ENCODE results near the gene MOB3A. TPM values are rescaled to one million over a fixed set of nuclear protein-coding genes. Genes with fewer than 3 reads are reported as not detected.

Gene MOB3A
- total and polyA plus RNA-seq, 2 experiments from 2014 or later = 15.7 to 25.1 TPM

DNA sequence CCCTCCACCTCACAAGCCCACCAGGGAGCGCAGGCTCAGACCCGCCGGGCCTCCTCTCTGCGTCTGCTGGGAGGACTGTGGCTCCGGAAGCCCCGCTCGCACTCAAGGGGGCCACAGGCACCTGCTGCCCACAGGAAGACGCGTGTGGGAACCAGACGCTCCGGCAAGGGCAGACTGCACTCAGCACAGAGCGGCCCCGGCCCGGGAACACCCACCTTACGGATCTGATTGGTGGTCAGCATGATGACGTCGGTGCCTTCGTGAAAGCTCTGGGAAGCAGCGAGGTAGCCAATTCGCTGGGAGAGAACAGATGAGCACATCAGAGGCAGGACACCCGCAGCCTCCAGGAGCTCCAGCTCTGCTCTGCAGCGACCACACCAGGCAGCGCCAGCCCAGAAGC is 40.7 kb upstream of the MOB3A start:
- H3K9me2 ChIP-seq (replicated peaks; ENCODE audit: insufficient read depth) = no peaks in the 10 kb centered on the region
- H3K27ac ChIP-seq = no peak overlapping the region
- no peak overlapping the region for H3K4me3 ChIP-seq
- 97% methylated on average over 23 of the region's 23 CpGs for WGBS (ENCODE audit: low lambda C conversion rate, missing lambda C conversion rate)
- H3K27me3 ChIP-seq = no peaks in the 10 kb centered on the region
- no peak for TF ChIP-seq EZH2phosphoT487 (IDR thresholded peaks at IDR 0.05; ENCODE audit: low read depth, severe bottlenecking, unreplicated experiment)
- no peak for TF ChIP-seq EZH2 (IDR thresholded peaks at IDR 0.05; ENCODE audit: borderline replicate concordance)
- TF ChIP-seq, protein P1, sequence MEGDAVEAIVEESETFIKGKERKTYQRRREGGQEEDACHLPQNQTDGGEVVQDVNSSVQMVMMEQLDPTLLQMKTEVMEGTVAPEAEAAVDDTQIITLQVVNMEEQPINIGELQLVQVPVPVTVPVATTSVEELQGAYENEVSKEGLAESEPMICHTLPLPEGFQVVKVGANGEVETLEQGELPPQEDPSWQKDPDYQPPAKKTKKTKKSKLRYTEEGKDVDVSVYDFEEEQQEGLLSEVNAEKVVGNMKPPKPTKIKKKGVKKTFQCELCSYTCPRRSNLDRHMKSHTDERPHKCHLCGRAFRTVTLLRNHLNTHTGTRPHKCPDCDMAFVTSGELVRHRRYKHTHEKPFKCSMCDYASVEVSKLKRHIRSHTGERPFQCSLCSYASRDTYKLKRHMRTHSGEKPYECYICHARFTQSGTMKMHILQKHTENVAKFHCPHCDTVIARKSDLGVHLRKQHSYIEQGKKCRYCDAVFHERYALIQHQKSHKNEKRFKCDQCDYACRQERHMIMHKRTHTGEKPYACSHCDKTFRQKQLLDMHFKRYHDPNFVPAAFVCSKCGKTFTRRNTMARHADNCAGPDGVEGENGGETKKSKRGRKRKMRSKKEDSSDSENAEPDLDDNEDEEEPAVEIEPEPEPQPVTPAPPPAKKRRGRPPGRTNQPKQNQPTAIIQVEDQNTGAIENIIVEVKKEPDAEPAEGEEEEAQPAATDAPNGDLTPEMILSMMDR (IDR thresholded peaks at IDR 0.05; ENCODE audit: poor library complexity) = no peak
- H3K79me2 ChIP-seq = peaks cover 94% of the 10 kb centered on the region
- peaks cover 54% of the 10 kb centered on the region for H4K20me1 ChIP-seq (ENCODE audit: insufficient read depth, poor library complexity, severe bottlenecking)
- no peaks in the 10 kb centered on the region for H3K9me3 ChIP-seq (ENCODE audit: low read depth)
- no peak overlapping the region for H3K4me2 ChIP-seq
- no peaks in the 10 kb centered on the region for H3K4me1 ChIP-seq (ENCODE audit: insufficient read depth)
- H2AFZ ChIP-seq = no peak overlapping the region
- no peak for DNase-seq (ENCODE audit: low spot score)
- H3K36me3 ChIP-seq (replicated peaks; ENCODE audit: insufficient read depth, low read depth) = no peaks in the 10 kb centered on the region

DNA sequence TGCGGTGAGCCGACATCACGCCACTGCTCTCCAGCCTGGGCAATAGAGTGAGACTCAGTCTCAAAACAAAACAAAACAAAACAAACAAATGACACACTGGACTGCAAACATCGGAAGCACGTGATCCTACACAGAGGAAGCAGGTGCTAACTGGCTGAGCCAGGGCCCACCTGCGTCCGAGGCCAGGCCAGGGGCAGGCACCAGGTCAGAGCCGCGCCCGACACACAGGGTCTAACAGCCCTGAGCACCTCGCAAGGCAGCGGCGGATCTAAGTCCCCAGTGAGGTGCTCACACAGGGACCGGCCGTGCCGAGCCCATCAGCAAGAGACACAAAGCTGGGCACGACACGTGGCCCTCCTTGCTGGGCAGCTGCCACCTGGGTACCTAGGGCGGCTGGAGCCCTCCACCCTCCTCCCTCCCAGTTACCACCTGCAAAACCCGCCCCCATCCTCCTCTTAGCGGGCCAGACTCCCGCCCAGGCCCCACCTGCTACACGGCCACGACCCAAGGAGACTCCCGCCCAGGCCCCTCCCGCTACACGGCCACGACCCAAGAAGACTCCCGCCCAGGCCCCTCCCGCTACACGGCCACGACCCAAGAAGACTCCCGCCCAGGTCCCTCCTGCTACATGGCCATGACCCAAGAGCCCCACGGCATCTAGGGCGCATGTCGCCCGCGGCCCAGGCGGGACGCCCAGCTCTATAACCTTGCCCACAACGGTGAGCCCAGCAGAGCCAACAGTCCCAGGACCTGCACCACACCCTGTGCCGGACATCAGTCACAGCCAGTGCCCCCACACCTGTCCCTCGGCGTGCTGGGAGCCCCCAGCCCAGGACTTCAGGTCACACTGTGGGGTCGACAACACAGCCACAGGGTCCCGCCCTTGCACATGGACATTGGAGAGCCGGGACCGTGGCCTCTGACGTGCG is 39.6 kb upstream of the MOB3A start:
- Histone ChIP-seq H3K4me2 (no peak overlapping the region), H2AFZ (no peak overlapping the region), H3K27me3 (no peaks in the 10 kb centered on the region), H3K4me1 (ENCODE audit: insufficient read depth) (no peaks in the 10 kb centered on the region), H3K36me3 (replicated peaks; ENCODE audit: insufficient read depth, low read depth) (no peaks in the 10 kb centered on the region), H4K20me1 (ENCODE audit: insufficient read depth, poor library complexity, severe bottlenecking) (peaks cover 51% of the 10 kb centered on the region), H3K79me2 (peaks cover 83% of the 10 kb centered on the region), H3K9me3 (ENCODE audit: low read depth) (no peaks in the 10 kb centered on the region), H3K4me3 (no peak overlapping the region), H3K9me2 (replicated peaks; ENCODE audit: insufficient read depth) (no peaks in the 10 kb centered on the region), H3K27ac (no peak overlapping the region)
- no peak for DNase-seq (ENCODE audit: low spot score)
- TF ChIP-seq, protein P1 (IDR thresholded peaks at IDR 0.05; ENCODE audit: poor library complexity) = no peak
- TF ChIP-seq EZH2phosphoT487 (IDR thresholded peaks at IDR 0.05; ENCODE audit: low read depth, severe bottlenecking, unreplicated experiment) (no peak), EZH2 (IDR thresholded peaks at IDR 0.05; ENCODE audit: borderline replicate concordance) (no peak)
- 97% methylated on average over 33 of the region's 50 CpGs for WGBS (ENCODE audit: low lambda C conversion rate, missing lambda C conversion rate)

- Histone ChIP-seq H3K4me1 (ENCODE audit: insufficient read depth) (no peaks in the 10 kb centered on the region), H2AFZ (no peak overlapping the region), H3K4me3 (no peak overlapping the region), H3K9me2 (replicated peaks; ENCODE audit: insufficient read depth) (no peaks in the 10 kb centered on the region), H3K79me2 (peaks cover 58% of the 10 kb centered on the region), H4K20me1 (ENCODE audit: insufficient read depth, poor library complexity, severe bottlenecking) (peaks cover 38% of the 10 kb centered on the region), H3K27ac (no peak overlapping the region), H3K36me3 (replicated peaks; ENCODE audit: insufficient read depth, low read depth) (no peaks in the 10 kb centered on the region), H3K27me3 (no peaks in the 10 kb centered on the region), H3K9me3 (ENCODE audit: low read depth) (no peaks in the 10 kb centered on the region), H3K4me2 (no peak overlapping the region)
- no peak for DNase-seq (ENCODE audit: low spot score)
- TF ChIP-seq EZH2 (IDR thresholded peaks at IDR 0.05; ENCODE audit: borderline replicate concordance) (no peak), EZH2phosphoT487 (IDR thresholded peaks at IDR 0.05; ENCODE audit: low read depth, severe bottlenecking, unreplicated experiment) (no peak)
- TF ChIP-seq, protein P1 (IDR thresholded peaks at IDR 0.05; ENCODE audit: poor library complexity) = no peak
- 93% methylated on average over 19 of the region's 19 CpGs for WGBS (ENCODE audit: low lambda C conversion rate, missing lambda C conversion rate)
Observed at GRCh38 chr19:2132731-2133490, 36.8 kb upstream of the MOB3A start.
